K562 (cell line): Measurements from ENCODE around the gene MRPL4. TPM values are rescaled to one million over a fixed set of nuclear protein-coding genes. Genes with fewer than 3 reads are reported as not detected.

ENCODE experiments used
- ATAC-seq: fragments of 200-7000 bp; cut with Tn5 transposase; 3 replicates; pipeline ENCODE4 v1.9.1; 2020; ENCODE audit warnings: moderate library complexity
- BruUV-seq: library from RNA; stranded (reverse); fragments of 400-500 nt; replicated peaks from 2 replicates; lab custom pipeline; 2021; lab: Mats Ljungman, UMichigan
- CTCF ChIA-PET: fragments of 300-600 bp; formaldehyde crosslinking; extraction: SDS; loops from one replicate; lab custom pipeline; 2021; ENCODE audit warnings: low intra/inter-chr PET ratio; lab: Yijun Ruan, JAX
- POLR2A ChIA-PET: fragments of 300-600, 350-650 bp; sonication (Branson Sonifier 250); formaldehyde crosslinking; extraction: SDS; loops from one replicate; lab custom pipeline; 2021; ENCODE audit warnings: antibody characterized with exemption, inconsistent platforms; lab: Yijun Ruan, JAX
- DNase-seq, 4 experiments: peaks; one replicate each; pipeline versions ENCODE4 v3.0.0 to v3.0.0-alpha.2; 2011 to 2018; ENCODE audit warnings: low spot score in 3 of 4, mixed read lengths in 3 of 4; ENCODE audit errors: extremely low read depth in 1 of 4
- FAIRE-seq: peaks from 2 replicates; lab custom pipeline; 2011; peaks lifted over from hg19 to GRCh38; lab: Jason Lieb, UNC
- H2AFZ ChIP-seq: 2 replicates; pipeline ENCODE4 v1.6.0; 2011; ENCODE audit warnings: low read depth, low read length, control low read depth, inconsistent platforms
- H3K27ac ChIP-seq: fragments of 200-600 bp; 3 replicates; pipeline ENCODE4 v1.8.0; 2011; ENCODE audit warnings: low read depth, mild to moderate bottlenecking, control low read depth, inconsistent platforms, low read length, moderate library complexity, mixed read lengths; ENCODE audit errors: extremely low read depth
- H3K27me3 ChIP-seq, 2 experiments: fragments of 300-600 bp in 1 of 2; 2 replicates in 1 of 2; 3 replicates in 1 of 2; pipeline versions ENCODE4 v1.6.0 to v1.8.0; 2011; ENCODE audit warnings: inconsistent platforms in 2 of 2, low read length in 2 of 2, mild to moderate bottlenecking in 1 of 2, mixed read lengths in 1 of 2, moderate library complexity in 1 of 2; ENCODE audit not compliant: control insufficient read depth in 2 of 2, insufficient read depth in 2 of 2
- H3K36me3 ChIP-seq: fragments of 300-600 bp; 3 replicates; pipeline ENCODE4 v1.8.0; 2011; ENCODE audit warnings: mild to moderate bottlenecking, low read length, inconsistent platforms; ENCODE audit not compliant: control insufficient read depth, insufficient read depth
- H3K4me1 ChIP-seq, 2 experiments: fragments of 200-600 bp in 1 of 2; replicated peaks in 1 of 2; 2 replicates in 1 of 2; 3 replicates in 1 of 2; pipeline versions ENCODE4 v1.5.1 to v1.8.0; 2011; ENCODE audit warnings: inconsistent platforms in 2 of 2, low read length in 2 of 2, mild to moderate bottlenecking in 1 of 2, mixed read lengths in 1 of 2, moderate library complexity in 1 of 2; ENCODE audit not compliant: control insufficient read depth in 2 of 2, insufficient read depth in 2 of 2
- H3K4me2 ChIP-seq: 2 replicates; pipeline ENCODE4 v1.6.1; 2011; ENCODE audit warnings: low read length, control low read depth, inconsistent platforms, mixed read lengths; ENCODE audit not compliant: insufficient read depth
- H3K4me3 ChIP-seq: fragments of 200-600 bp; sonication (generic), shearing (Covaris generic); 2 replicates; pipeline ENCODE4 v1.5.1; 2016; ENCODE audit warnings: control low read depth, inconsistent platforms
- H3K79me2 ChIP-seq: fragments of 200-600 bp; 3 replicates; pipeline ENCODE4 v1.8.0; 2011; ENCODE audit warnings: low read length, inconsistent platforms; ENCODE audit not compliant: control insufficient read depth, insufficient read depth
- H3K9ac ChIP-seq, 2 experiments: 2 replicates each; pipeline versions ENCODE4 v1.6.0 to v1.6.1; 2011; ENCODE audit warnings: low read depth in 2 of 2, low read length in 2 of 2, control low read depth in 1 of 2, inconsistent platforms in 1 of 2, mild to moderate bottlenecking in 1 of 2, mixed read lengths in 1 of 2; ENCODE audit not compliant: insufficient read depth in 1 of 2
- H3K9me1 ChIP-seq: one replicate; pipeline ENCODE4 v1.6.0; 2011; ENCODE audit warnings: inconsistent platforms, mild to moderate bottlenecking, low read length, moderate library complexity; ENCODE audit not compliant: control insufficient read depth, insufficient read depth
- H3K9me3 ChIP-seq: replicated peaks from 2 replicates; pipeline ENCODE4 v1.5.1; 2011; ENCODE audit warnings: low read depth, low read length, inconsistent platforms; ENCODE audit not compliant: control insufficient read depth, insufficient read depth
- H4K20me1 ChIP-seq: replicated peaks from 2 replicates; pipeline ENCODE4 v1.6.1; 2011; ENCODE audit warnings: low read length, inconsistent platforms, mixed read lengths; ENCODE audit not compliant: control insufficient read depth, insufficient read depth
- E2F5 ChIP-seq: sonication (generic); formaldehyde crosslinking; IDR thresholded peaks from 2 replicates; pipeline ENCODE4 v1.8.0; 2022; ENCODE audit warnings: mild to moderate bottlenecking, missing genetic modification reagents
- ESRRB ChIP-seq: fragments of 250-450 bp; sonication (Bioruptor Pico); IDR thresholded peaks from 2 replicates; pipeline ENCODE4 v1.5.0; 2020; ENCODE audit warnings: mild to moderate bottlenecking, moderate library complexity, borderline replicate concordance
- HNRNPL ChIP-seq: fragments of 200-400 bp; formaldehyde crosslinking; IDR thresholded peaks from 2 replicates; pipeline ENCODE4 v1.6.1; 2017; ENCODE audit warnings: low read depth, mild to moderate bottlenecking, low read length
- ILK ChIP-seq: fragments of 450-650 bp; IDR thresholded peaks from 2 replicates; pipeline ENCODE4 v1.6.1; 2016; ENCODE audit warnings: missing genetic modification characterization, low read depth, mild to moderate bottlenecking, missing compliant biosample characterization, moderate library complexity, borderline replicate concordance
- NELFE ChIP-seq: IDR thresholded peaks from 2 replicates; pipeline ENCODE4 v1.6.1; 2011; ENCODE audit warnings: mild to moderate bottlenecking; ENCODE audit not compliant: insufficient read depth, insufficient read length
- PRDM10 ChIP-seq: fragments of 450-650 bp; IDR thresholded peaks from 2 replicates; pipeline ENCODE4 v1.6.1; 2018; ENCODE audit not compliant: partially characterized antibody
- RBBP5 ChIP-seq: fragments of 200-600 bp; sonication (generic); IDR thresholded peaks from 2 replicates; pipeline ENCODE4 v1.6.1; 2012; ENCODE audit warnings: borderline replicate concordance, mild to moderate bottlenecking, low read length, control low read depth, inconsistent platforms; ENCODE audit not compliant: insufficient read depth, poor library complexity, severe bottlenecking
- SMAD1 ChIP-seq: fragments of 150-350 bp; IDR thresholded peaks from 2 replicates; pipeline ENCODE4 v1.6.1; 2014; ENCODE audit warnings: low read length, low read depth; ENCODE audit not compliant: partially characterized antibody
- STAG1 ChIP-seq: sonication (generic); formaldehyde crosslinking; IDR thresholded peaks from 2 replicates; pipeline ENCODE4 v1.5.0; 2020; ENCODE audit warnings: missing genetic modification reagents, borderline replicate concordance
- ZBTB7A ChIP-seq: IDR thresholded peaks from 2 replicates; pipeline ENCODE4 v1.6.1; 2011; ENCODE audit warnings: low read depth, mild to moderate bottlenecking, low read length, moderate library complexity, borderline replicate concordance; ENCODE audit not compliant: control insufficient read depth
- ZFP1 ChIP-seq: fragments of 450-650 bp; formaldehyde crosslinking; IDR thresholded peaks from 2 replicates; pipeline ENCODE4 v1.4.0; 2020; ENCODE audit warnings: mild to moderate bottlenecking, mixed read lengths
- ZKSCAN1 ChIP-seq: fragments of 150-350 bp; IDR thresholded peaks from 2 replicates; pipeline ENCODE4 v1.6.1; 2016; ENCODE audit warnings: low read depth, low read length
- ZNF561 ChIP-seq: fragments of 450-650 bp; formaldehyde crosslinking; conservative IDR thresholded peaks from 2 replicates; pipeline ENCODE4 v1.4.0; 2020; ENCODE audit warnings: mild to moderate bottlenecking, moderate library complexity
- WGBS: fragments of 100-300 bp; shearing (Covaris generic); methylation state at CpG from one replicate; pipeline ENCODE4 v1.1.6; 2016; ENCODE audit warnings: low coverage, mixed read lengths; ENCODE audit not compliant: insufficient coverage; ENCODE audit errors: missing lambda C conversion rate; 5-methylcytosine and 5-hydroxymethylcytosine counted together
- in situ Hi-C: fragments of 300-500 bp; cut with MboI; formaldehyde crosslinking; loops from 4 replicates; pipeline ENCODE4 v1.15.0; 2018; ENCODE audit warnings: inconsistent platforms, mixed read lengths
- intact Hi-C: fragments of 100-400 bp; cut with micrococcal nuclease; formaldehyde crosslinking; loops from 2 replicates; pipeline ENCODE4 v1.14.2; 2022
- polyA plus RNA-seq, 8 experiments: library from polyadenylated mRNA; depleted of rRNA in 4 of 8; stranded (reverse) in 5 of 8; unstranded in 3 of 8; fragments of >200 nt; fragmentation: Nextera tagmentation in 2 of 8; fragmentation: Illumina TruSeq in 1 of 8; extraction: Ambion mirVana in 2 of 8; extraction: Trizol in 1 of 8; gene quantifications; 2 replicates each; pipeline versions ENCODE4 v1.2.1 to v1.2.3, GENCODE V29; 2011 to 2014; ENCODE audit warnings: inconsistent platforms in 1 of 8, missing spikeins in 1 of 8
- total RNA-seq, 7 experiments: library from RNA; depleted of rRNA in 6 of 7; stranded (reverse); fragments of >200 nt in 6 of 7; fragmentation: Illumina TruSeq in 2 of 7; extraction: Trizol in 2 of 7; gene quantifications; 2 replicates each; pipeline versions ENCODE4 v1.2.1 to v1.2.3, GENCODE V29; 2011 to 2021; ENCODE audit warnings: low replicate concordance in 1 of 7

The MRPL4 gene
- total and polyA plus RNA-seq, 9 of the 15 experiments (the other 6 are each of a cell fraction or from before 2014, with no cell fraction given): 1.4 to 239 (median 64.9) TPM

GRCh38 chr19:10270616-10271394, 18.8 kb downstream of the MRPL4 start, which contains the start of gene ICAM1 (continued):
- TF ChIP-seq PRDM10 (no peak), ZNF561 (CRISPR knock-in tag) (no peak)

- ATAC-seq (peak; percentile 9; the same call in 2 of the 3 replicates), FAIRE-seq (peak; percentile 65), DNase-seq (peak in 3 of 4 experiments; percentile 28 to 45 (median 43))
- H3K4me1 ChIP-seq: peaks cover 16 to 33% of the 10 kb centered on the region in 2 experiments; a peak in 4 of 5 replicates
- intact Hi-C loops: loop anchor here (1.0 to 2.0 kb wide), 2 partner anchors 62 to 109 kb away; partner anchors contain the start of genes RAVER1 and TYK2
- peak overlapping the region; percentile 81; the same call in 2 of the 3 replicates for H3K27ac ChIP-seq
- H2AFZ ChIP-seq: peak overlapping the region; percentile 91
- H3K27me3 ChIP-seq: no peaks in the 10 kb centered on the region
- peaks cover 28% of the 10 kb centered on the region; the same call in 2 of the 3 replicates for H3K36me3 ChIP-seq
- ChIA-PET POLR2A (interaction anchor here (0.6 to 3.7 kb wide), 13 partner anchors 7 to 147 kb away, joined by 3 to 74 read pairs (median 6); partner anchors contain the start of genes ICAM4, ICAM5 and TYK2), CTCF (interaction anchor here (0.6 to 3.9 kb wide), 2 partner anchors 117 to 201 kb away, joined by 3 to 77 read pairs; no protein-coding TSS in a partner anchor)
- peaks cover 30% of the 10 kb centered on the region for H3K79me2 ChIP-seq
- no peaks in the 10 kb centered on the region for H4K20me1 ChIP-seq
- BruUV-seq: TSS peak; percentile 82
- H3K4me3 ChIP-seq: peak overlapping the region; percentile 48
- WGBS: 21% methylated on average over 12 of the region's 12 CpGs
- no peaks in the 10 kb centered on the region for H3K9me3 ChIP-seq
- H3K9ac ChIP-seq: peak overlapping the region; percentile 73 to 93
- in situ Hi-C loops: loop anchor here (5.0 kb wide), 1 partner anchor 116 kb away; no protein-coding TSS in a partner anchor
- no peaks in the 10 kb centered on the region for H3K9me1 ChIP-seq
- peak overlapping the region; percentile 76 for H3K4me2 ChIP-seq
- no peak for TF ChIP-seq ZKSCAN1
- no peak for TF ChIP-seq ESRRB
- TF ChIP-seq SMAD1: peak; percentile 96
- no peak for TF ChIP-seq E2F5 (CRISPR knock-in tag)
- TF ChIP-seq NELFE: no peak
- no peak for TF ChIP-seq RBBP5
- peak; percentile 35; the same call in 1 of the 2 replicates for TF ChIP-seq ZBTB7A
- TF ChIP-seq ILK (tag): no peak
- no peak for TF ChIP-seq ZFP1 (CRISPR knock-in tag)
- TF ChIP-seq HNRNPL: no peak
- no peak for TF ChIP-seq STAG1
Observed at GRCh38 chr19:10271543-10272086, 19.6 kb downstream of the MRPL4 start.
